Trophoblast cell (in vitro differentiated cells and primary cell): Measurements from ENCODE around the gene PRR23E.
A peak's percentile ranks its signal among the peaks of the same experiment; 100 is the strongest.

ENCODE experiments used
- DNase-seq, 2 donors: peaks; one replicate each; pipeline ENCODE4 v3.0.0-alpha.2; 2016
- H2AFZ ChIP-seq: 2 replicates; pipeline ENCODE4 v1.6.1; 2013; ENCODE audit warnings: low read length, moderate library complexity, mild to moderate bottlenecking; ENCODE audit not compliant: insufficient read depth, poor library complexity
- H2AK5ac ChIP-seq: 2 replicates; pipeline ENCODE4 v1.6.1; 2013; ENCODE audit warnings: mild to moderate bottlenecking, low read length
- H2BK120ac ChIP-seq: 2 replicates; pipeline ENCODE4 v1.6.1; 2013; ENCODE audit warnings: low read length, mild to moderate bottlenecking, moderate library complexity; ENCODE audit not compliant: insufficient read depth, poor library complexity
- H2BK12ac ChIP-seq: 2 replicates; pipeline ENCODE4 v1.6.1; 2013; ENCODE audit warnings: mild to moderate bottlenecking, low read length, moderate library complexity
- H2BK5ac ChIP-seq: 2 replicates; pipeline ENCODE4 v1.6.1; 2013; ENCODE audit warnings: low read length, low read depth, moderate library complexity, mild to moderate bottlenecking; ENCODE audit not compliant: poor library complexity
- H3K14ac ChIP-seq: 2 replicates; pipeline ENCODE4 v1.6.1; 2013; ENCODE audit warnings: mild to moderate bottlenecking, low read length
- H3K18ac ChIP-seq: 2 replicates; pipeline ENCODE4 v1.6.1; 2013; ENCODE audit warnings: mild to moderate bottlenecking, low read length
- H3K23ac ChIP-seq: 2 replicates; pipeline ENCODE4 v1.6.1; 2013; ENCODE audit warnings: low read length
- H3K27ac ChIP-seq: 2 replicates; pipeline ENCODE4 v1.5.1; 2013; ENCODE audit warnings: low read depth, mild to moderate bottlenecking, inconsistent platforms, low read length, moderate library complexity
- H3K27me3 ChIP-seq: 2 replicates; pipeline ENCODE4 v1.6.1; 2013; ENCODE audit warnings: inconsistent platforms, mild to moderate bottlenecking, low read length, moderate library complexity; ENCODE audit not compliant: insufficient read depth
- H3K36me3 ChIP-seq, 2 experiments: 1 replicate in 1 of 2; 2 replicates in 1 of 2; pipeline ENCODE4 v1.6.1; 2013; ENCODE audit warnings: low read length in 2 of 2, mild to moderate bottlenecking in 2 of 2, moderate library complexity in 1 of 2; ENCODE audit not compliant: insufficient read depth in 2 of 2, control insufficient read depth in 1 of 2
- H3K4ac ChIP-seq: 2 replicates; pipeline ENCODE4 v1.6.1; 2013; ENCODE audit warnings: low read depth, mild to moderate bottlenecking, low read length, moderate library complexity
- H3K4me1 ChIP-seq, 2 experiments: 1 replicate in 1 of 2; 2 replicates in 1 of 2; pipeline ENCODE4 v1.6.1; 2013; ENCODE audit warnings: low read length in 2 of 2, mild to moderate bottlenecking in 2 of 2, moderate library complexity in 1 of 2; ENCODE audit not compliant: insufficient read depth in 2 of 2, control insufficient read depth in 1 of 2
- H3K4me2 ChIP-seq: 2 replicates; pipeline ENCODE4 v1.6.1; 2013; ENCODE audit warnings: inconsistent platforms, mild to moderate bottlenecking, low read length, moderate library complexity
- H3K4me3 ChIP-seq: 2 replicates; pipeline ENCODE4 v1.5.1; 2013; ENCODE audit warnings: mild to moderate bottlenecking, low read depth, low read length, inconsistent platforms
- H3K79me1 ChIP-seq: one replicate; pipeline ENCODE4 v1.6.1; 2013; ENCODE audit warnings: low read length
- H3K79me2 ChIP-seq: 2 replicates; pipeline ENCODE4 v1.6.1; 2013; ENCODE audit warnings: low read length, mild to moderate bottlenecking; ENCODE audit not compliant: control insufficient read depth, insufficient read depth, poor library complexity
- H3K9ac ChIP-seq: 2 replicates; pipeline ENCODE4 v1.6.1; 2013; ENCODE audit warnings: mild to moderate bottlenecking, low read length
- H3K9me3 ChIP-seq: 2 replicates; pipeline ENCODE4 v1.6.1; 2013; ENCODE audit warnings: low read depth, mild to moderate bottlenecking, control low read depth, inconsistent platforms, low read length; ENCODE audit not compliant: insufficient read depth
- H4K12ac ChIP-seq: 2 replicates; pipeline ENCODE4 v1.6.1; 2013; ENCODE audit warnings: low read depth, mild to moderate bottlenecking, low read length, moderate library complexity
- H4K8ac ChIP-seq: 2 replicates; pipeline ENCODE4 v1.6.1; 2013; ENCODE audit warnings: low read depth, mild to moderate bottlenecking, low read length, moderate library complexity
- H4K91ac ChIP-seq: one replicate; pipeline ENCODE4 v1.6.1; 2013; ENCODE audit warnings: low read depth, mild to moderate bottlenecking, low read length, moderate library complexity
- WGBS: extraction: QIAGEN DNeasy Blood & Tissue Kit; methylation state at CpG from one replicate; pipeline ENCODE4 v1.1.7; 2013; ENCODE audit warnings: missing lambda C conversion rate; ENCODE audit not compliant: insufficient read length, insufficient coverage; ENCODE audit errors: extremely low coverage; 5-methylcytosine and 5-hydroxymethylcytosine counted together

Gene PRR23E

GRCh38 chr3:127157171-127157828 is 35.6 kb upstream of the PRR23E start:
- Histone ChIP-seq H3K36me3 (no peaks in the 10 kb centered on the region), H3K4ac (no peak overlapping the region), H3K18ac (no peak overlapping the region), H3K14ac (no peak overlapping the region), H3K9me3 (peaks cover 14% of the 10 kb centered on the region), H4K12ac (no peak overlapping the region), H2BK120ac (no peak overlapping the region), H3K27me3 (no peaks in the 10 kb centered on the region), H4K8ac (no peak overlapping the region), H2BK5ac (no peak overlapping the region), H4K91ac (no peak overlapping the region), H2AK5ac (no peak overlapping the region), H2AFZ (no peak overlapping the region), H3K79me2 (no peaks in the 10 kb centered on the region), H3K4me3 (no peak overlapping the region), H3K9ac (no peak overlapping the region), H3K4me2 (no peak overlapping the region), H3K23ac (no peak overlapping the region), H3K4me1 (no peaks in the 10 kb centered on the region), H2BK12ac (no peak overlapping the region), H3K79me1 (no peaks in the 10 kb centered on the region), H3K27ac (no peak overlapping the region)
- no CpG with 5 or more reads among the region's 14 CpGs for WGBS
- DNase-seq = no peak

- Histone ChIP-seq H4K91ac (no peak overlapping the region), H3K4me3 (no peak overlapping the region), H3K79me2 (no peaks in the 10 kb centered on the region), H2AFZ (no peak overlapping the region), H3K9me3 (peaks cover 14% of the 10 kb centered on the region), H3K4ac (no peak overlapping the region), H3K4me1 (no peaks in the 10 kb centered on the region), H3K79me1 (no peaks in the 10 kb centered on the region), H2BK12ac (no peak overlapping the region), H3K18ac (no peak overlapping the region), H3K27ac (no peak overlapping the region), H4K8ac (no peak overlapping the region), H3K9ac (no peak overlapping the region), H3K4me2 (no peak overlapping the region), H4K12ac (no peak overlapping the region), H2AK5ac (no peak overlapping the region), H2BK5ac (no peak overlapping the region), H3K36me3 (no peaks in the 10 kb centered on the region), H2BK120ac (no peak overlapping the region), H3K27me3 (no peaks in the 10 kb centered on the region), H3K14ac (no peak overlapping the region), H3K23ac (no peak overlapping the region)
- no CpG with 5 or more reads among the region's 10 CpGs for WGBS
- DNase-seq = peak; percentile 18 to 57
Measured at GRCh38 chr3:127158614-127159229, 34.2 kb upstream of the PRR23E start.

GRCh38 chr3:127159543-127159942 is 33.4 kb upstream of the PRR23E start:
- H3K79me2 ChIP-seq = no peaks in the 10 kb centered on the region
- no peak overlapping the region for H2AK5ac ChIP-seq
- H3K14ac ChIP-seq = no peak overlapping the region
- no peak overlapping the region for H3K4me3 ChIP-seq
- no peak overlapping the region for H3K4me2 ChIP-seq
- H3K23ac ChIP-seq = no peak overlapping the region
- H3K27me3 ChIP-seq = no peaks in the 10 kb centered on the region
- no peak overlapping the region for H3K9ac ChIP-seq
- no peak overlapping the region for H3K27ac ChIP-seq
- H2BK12ac ChIP-seq = no peak overlapping the region
- no peak overlapping the region for H4K8ac ChIP-seq
- no peaks in the 10 kb centered on the region for H3K4me1 ChIP-seq
- H4K91ac ChIP-seq = no peak overlapping the region
- no peak overlapping the region for H3K18ac ChIP-seq
- H3K4ac ChIP-seq = no peak overlapping the region
- H2BK5ac ChIP-seq = no peak overlapping the region
- H3K36me3 ChIP-seq = no peaks in the 10 kb centered on the region
- no peak overlapping the region for H2BK120ac ChIP-seq
- no peak overlapping the region for H4K12ac ChIP-seq
- H3K9me3 ChIP-seq = peaks cover 11% of the 10 kb centered on the region
- H3K79me1 ChIP-seq = no peaks in the 10 kb centered on the region
- no peak overlapping the region for H2AFZ ChIP-seq
- no CpG with 5 or more reads among the region's 7 CpGs for WGBS
- DNase-seq = no peak

DNA sequence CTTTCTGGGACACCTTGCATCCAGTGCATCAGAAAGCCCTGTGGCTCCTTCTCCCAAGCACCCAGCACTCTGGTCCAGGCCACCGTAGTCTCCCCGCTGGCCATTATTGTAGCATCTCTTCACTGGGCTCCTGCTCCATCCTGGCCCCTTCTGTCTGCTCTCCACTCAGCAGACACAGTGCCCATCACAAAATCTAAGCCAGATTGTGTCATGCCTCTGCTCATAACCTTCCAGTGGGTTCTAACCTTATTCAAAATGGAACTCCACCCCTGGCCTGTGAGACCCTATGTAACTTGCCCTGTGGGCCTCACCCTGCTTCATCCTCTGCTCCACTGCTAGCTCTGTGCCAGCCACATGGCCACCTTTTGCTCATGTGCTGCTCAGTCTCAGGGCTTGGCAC is 31.7 kb upstream of the PRR23E start:
- Histone ChIP-seq H3K9ac (no peak overlapping the region), H3K14ac (no peak overlapping the region), H2AFZ (no peak overlapping the region), H2BK12ac (no peak overlapping the region), H2BK120ac (no peak overlapping the region), H3K27ac (no peak overlapping the region), H3K18ac (no peak overlapping the region), H3K27me3 (no peaks in the 10 kb centered on the region), H4K8ac (no peak overlapping the region), H3K4me3 (no peak overlapping the region), H3K4me2 (no peak overlapping the region), H3K36me3 (no peaks in the 10 kb centered on the region), H3K4me1 (no peaks in the 10 kb centered on the region), H3K9me3 (no peaks in the 10 kb centered on the region), H4K91ac (no peak overlapping the region), H4K12ac (no peak overlapping the region), H3K79me2 (no peaks in the 10 kb centered on the region), H2AK5ac (no peak overlapping the region), H3K4ac (no peak overlapping the region), H2BK5ac (no peak overlapping the region), H3K79me1 (no peaks in the 10 kb centered on the region), H3K23ac (no peak overlapping the region)
- no peak for DNase-seq
- WGBS = no CpG with 5 or more reads among the region's 2 CpGs
